GM12878 (cell line): ENCODE data around the gene TRAT1. TPM values are rescaled to one million over a fixed set of nuclear protein-coding genes. Genes with fewer than 3 reads are reported as not detected.

Experiments used
- ATAC-seq: fragments of 200-7000 bp; cut with Tn5 transposase; 3 replicates; pipeline ENCODE4 v1.9.1; 2020; ENCODE audit warnings: mild to moderate bottlenecking, moderate library complexity
- BruUV-seq: library from RNA; stranded (reverse); fragments of 400-500 nt; replicated peaks from 2 replicates; lab custom pipeline; 2021; lab: Mats Ljungman, UMichigan
- CTCF ChIA-PET: fragments of 300-600 bp; sonication (Branson Sonifier 250); formaldehyde crosslinking; extraction: SDS; loops from one replicate; lab custom pipeline; 2021; ENCODE audit warnings: inconsistent platforms; lab: Yijun Ruan, JAX
- POLR2A ChIA-PET: fragments of 350-600 bp; formaldehyde crosslinking; extraction: SDS; loops from one replicate; lab custom pipeline; 2021; ENCODE audit warnings: inconsistent platforms; lab: Charles Lee
- RAD21 ChIA-PET: fragments of 300-600 bp; sonication (Branson Sonifier 250); formaldehyde crosslinking; loops from one replicate; lab custom pipeline; 2023; ENCODE audit warnings: antibody characterized with exemption; ENCODE audit not compliant: unreplicated experiment; lab: Charles Lee
- SMC1A ChIA-PET: fragments of 300-600 bp; sonication (Branson Sonifier 250); formaldehyde crosslinking; loops from one replicate; lab custom pipeline; 2023; ENCODE audit not compliant: unreplicated experiment, uncharacterized antibody; lab: Charles Lee
- DNase-seq: peaks from one replicate; pipeline ENCODE4 v3.0.0-alpha.2; 2011; ENCODE audit warnings: low read depth, low spot score
- FAIRE-seq: peaks from 3 replicates; lab custom pipeline; 2011; peaks lifted over from hg19 to GRCh38; lab: Jason Lieb, UNC
- H2AFZ ChIP-seq: 2 replicates; pipeline ENCODE4 v1.6.0; 2011; ENCODE audit warnings: low read depth, low read length, control low read depth; ENCODE audit not compliant: control insufficient read depth
- H3K27ac ChIP-seq: 2 replicates; pipeline ENCODE4 v1.5.1; 2011; ENCODE audit warnings: control low read depth; ENCODE audit not compliant: control insufficient read depth, insufficient read depth
- H3K27me3 ChIP-seq, 2 experiments: replicated peaks in 1 of 2; 2 replicates each; pipeline versions ENCODE4 v1.6.0 to v1.6.1; 2011; ENCODE audit warnings: low read length in 1 of 2; ENCODE audit not compliant: control insufficient read depth in 2 of 2, insufficient read depth in 2 of 2
- H3K36me3 ChIP-seq, 2 experiments: 2 replicates each; pipeline ENCODE4 v1.5.1; 2011; ENCODE audit warnings: low read length in 1 of 2; ENCODE audit not compliant: control insufficient read depth in 2 of 2, insufficient read depth in 2 of 2
- H3K4me1 ChIP-seq: 2 replicates; pipeline ENCODE4 v1.6.1; 2011; ENCODE audit warnings: mild to moderate bottlenecking, low read length, moderate library complexity, mixed read lengths; ENCODE audit not compliant: control insufficient read depth, insufficient read depth
- H3K4me2 ChIP-seq: 2 replicates; pipeline ENCODE4 v1.6.0; 2011; ENCODE audit warnings: control low read depth; ENCODE audit not compliant: control insufficient read depth, insufficient read depth
- H3K4me3 ChIP-seq: fragments of 200-600 bp; sonication (generic); 2 replicates; pipeline ENCODE4 v1.5.1; 2016
- H3K79me2 ChIP-seq: 2 replicates; pipeline ENCODE4 v1.6.0; 2011; ENCODE audit warnings: low read length; ENCODE audit not compliant: control insufficient read depth, insufficient read depth
- H3K9ac ChIP-seq: 2 replicates; pipeline ENCODE4 v1.8.0; 2011; ENCODE audit warnings: low read length, control low read depth, mixed read lengths; ENCODE audit not compliant: control insufficient read depth, insufficient read depth
- H3K9me3 ChIP-seq: replicated peaks from 3 replicates; pipeline ENCODE4 v1.5.1; 2011; ENCODE audit warnings: mild to moderate bottlenecking, low read length; ENCODE audit not compliant: control insufficient read depth, insufficient read depth
- H4K20me1 ChIP-seq: 2 replicates; pipeline ENCODE4 v1.6.0; 2011; ENCODE audit not compliant: control insufficient read depth, insufficient read depth
- BMI1 ChIP-seq: fragments of 450-650 bp; IDR thresholded peaks from 2 replicates; pipeline ENCODE4 v1.6.1; 2016; ENCODE audit warnings: mild to moderate bottlenecking, moderate library complexity, borderline replicate concordance
- CBFB ChIP-seq: IDR thresholded peaks from 2 replicates; pipeline ENCODE4 v1.6.1; 2016; ENCODE audit warnings: antibody characterized with exemption, low read depth
- FOXK2 ChIP-seq: fragments of 450-650 bp; IDR thresholded peaks from 2 replicates; pipeline ENCODE4 v1.6.1; 2017; ENCODE audit warnings: mild to moderate bottlenecking, moderate library complexity
- IRF4 ChIP-seq: IDR thresholded peaks from 2 replicates; pipeline ENCODE4 v1.6.1; 2011; ENCODE audit warnings: low read depth, low read length
- POLR2AphosphoS2 ChIP-seq: IDR thresholded peaks from 2 replicates; pipeline ENCODE4 v1.6.1; 2011; ENCODE audit warnings: low read depth, mild to moderate bottlenecking, low read length, improper control_type of control experiment, moderate library complexity
- RUNX3 ChIP-seq: IDR thresholded peaks from 2 replicates; pipeline ENCODE4 v1.6.1; 2012; ENCODE audit warnings: low read length, inconsistent platforms
- SRF ChIP-seq, 2 experiments: IDR thresholded peaks; 2 replicates each; pipeline ENCODE4 v1.6.1; 2011; ENCODE audit warnings: low read depth in 2 of 2, low read length in 2 of 2, mild to moderate bottlenecking in 1 of 2, moderate library complexity in 1 of 2
- ZNF274 ChIP-seq: IDR thresholded peaks from one replicate; pipeline ENCODE4 v1.8.0; 2011; ENCODE audit not compliant: insufficient read length, insufficient read depth
- WGBS: methylation state at CpG from one replicate; pipeline ENCODE4 v1.1.6; 2016; ENCODE audit warnings: low lambda C conversion rate; ENCODE audit not compliant: insufficient replicate concordance, insufficient coverage; ENCODE audit errors: missing lambda C conversion rate; 5-methylcytosine and 5-hydroxymethylcytosine counted together
- in situ Hi-C: fragments of 300-500 bp; cut with MboI; formaldehyde crosslinking; loops from 9 replicates; pipeline ENCODE4 v1.14.3; 2018; ENCODE audit warnings: mixed read lengths
- intact Hi-C: fragments of 100-400 bp; cut with micrococcal nuclease; formaldehyde crosslinking; loops from one replicate; pipeline ENCODE4 v1.14.2; 2022; ENCODE audit not compliant: unreplicated experiment
- polyA plus RNA-seq, 11 experiments: library from polyadenylated mRNA; depleted of rRNA in 4 of 11; unstranded in 6 of 11; stranded (reverse) in 5 of 11; fragments of >200 nt; fragmentation: Nextera tagmentation in 4 of 11; fragmentation: Illumina TruSeq in 1 of 11; extraction: Ambion mirVana in 4 of 11; extraction: Trizol in 1 of 11; gene quantifications; 1 replicate in 1 of 11; 2 replicates in 10 of 11; pipeline versions ENCODE4 v1.2.1 to v1.2.3, GENCODE V29; 2011 to 2016; ENCODE audit warnings: inconsistent platforms in 2 of 11, missing spikeins in 2 of 11, low read depth in 1 of 11
- total RNA-seq, 4 experiments: library from RNA; depleted of rRNA in 3 of 4; stranded (reverse); fragments of >200 nt in 3 of 4; fragmentation: Illumina TruSeq in 1 of 4; extraction: Trizol in 1 of 4; gene quantifications; 2 replicates each; pipeline versions ENCODE4 v1.2.1 to v1.2.3, GENCODE V29; 2013 to 2021
- TF ChIP-seq, protein P1 (sequence below): IDR thresholded peaks from 2 replicates; pipeline ENCODE4 v1.6.1; 2011; ENCODE audit warnings: low read depth, mild to moderate bottlenecking, low read length, moderate library complexity, borderline replicate concordance; ENCODE audit errors: extremely low read depth
- TF ChIP-seq, protein P2 (sequence below): fragments of 150-350 bp; IDR thresholded peaks from 2 replicates; pipeline ENCODE4 v1.6.1; 2016; ENCODE audit warnings: low read depth, low read length
- TF ChIP-seq, protein P3 (sequence below): fragments of 450-650 bp; IDR thresholded peaks from 2 replicates; pipeline ENCODE4 v1.6.1; 2016; ENCODE audit warnings: mild to moderate bottlenecking, moderate library complexity, borderline replicate concordance

TRAT1 gene
- total and polyA plus RNA-seq, 10 of the 15 experiments (the other 5 are each of a cell fraction or from before 2014, with no cell fraction given) = 0.11 to 1.5 (median 0.18) TPM; not detected in 2

GRCh38 chr3:108791473-108791872 is 31.1 kb upstream of the TRAT1 start:
- in situ Hi-C loops = no loop called here
- Histone ChIP-seq H3K27me3 (no peaks in the 10 kb centered on the region), H3K9me3 (no peaks in the 10 kb centered on the region), H3K27ac (no peak overlapping the region), H3K9ac (no peak overlapping the region), H3K4me1 (no peaks in the 10 kb centered on the region)
- no peak for DNase-seq
- intact Hi-C loops = no loop called here
- whole genome bisulfite sequencing = 0% methylated on average over 3 of the region's 3 CpGs
- RAD21 ChIA-PET = no interaction called here
- no peak for TF ChIP-seq SRF (IDR thresholded peaks at IDR 0.05; ENCODE audit: low read depth in 2 of 2, low read length in 2 of 2)
- TF ChIP-seq BMI1 = no peak
- TF ChIP-seq, protein P1, sequence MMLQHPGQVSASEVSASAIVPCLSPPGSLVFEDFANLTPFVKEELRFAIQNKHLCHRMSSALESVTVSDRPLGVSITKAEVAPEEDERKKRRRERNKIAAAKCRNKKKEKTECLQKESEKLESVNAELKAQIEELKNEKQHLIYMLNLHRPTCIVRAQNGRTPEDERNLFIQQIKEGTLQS = no peak
- no peak for TF ChIP-seq FOXK2
- TF ChIP-seq, protein P2, sequence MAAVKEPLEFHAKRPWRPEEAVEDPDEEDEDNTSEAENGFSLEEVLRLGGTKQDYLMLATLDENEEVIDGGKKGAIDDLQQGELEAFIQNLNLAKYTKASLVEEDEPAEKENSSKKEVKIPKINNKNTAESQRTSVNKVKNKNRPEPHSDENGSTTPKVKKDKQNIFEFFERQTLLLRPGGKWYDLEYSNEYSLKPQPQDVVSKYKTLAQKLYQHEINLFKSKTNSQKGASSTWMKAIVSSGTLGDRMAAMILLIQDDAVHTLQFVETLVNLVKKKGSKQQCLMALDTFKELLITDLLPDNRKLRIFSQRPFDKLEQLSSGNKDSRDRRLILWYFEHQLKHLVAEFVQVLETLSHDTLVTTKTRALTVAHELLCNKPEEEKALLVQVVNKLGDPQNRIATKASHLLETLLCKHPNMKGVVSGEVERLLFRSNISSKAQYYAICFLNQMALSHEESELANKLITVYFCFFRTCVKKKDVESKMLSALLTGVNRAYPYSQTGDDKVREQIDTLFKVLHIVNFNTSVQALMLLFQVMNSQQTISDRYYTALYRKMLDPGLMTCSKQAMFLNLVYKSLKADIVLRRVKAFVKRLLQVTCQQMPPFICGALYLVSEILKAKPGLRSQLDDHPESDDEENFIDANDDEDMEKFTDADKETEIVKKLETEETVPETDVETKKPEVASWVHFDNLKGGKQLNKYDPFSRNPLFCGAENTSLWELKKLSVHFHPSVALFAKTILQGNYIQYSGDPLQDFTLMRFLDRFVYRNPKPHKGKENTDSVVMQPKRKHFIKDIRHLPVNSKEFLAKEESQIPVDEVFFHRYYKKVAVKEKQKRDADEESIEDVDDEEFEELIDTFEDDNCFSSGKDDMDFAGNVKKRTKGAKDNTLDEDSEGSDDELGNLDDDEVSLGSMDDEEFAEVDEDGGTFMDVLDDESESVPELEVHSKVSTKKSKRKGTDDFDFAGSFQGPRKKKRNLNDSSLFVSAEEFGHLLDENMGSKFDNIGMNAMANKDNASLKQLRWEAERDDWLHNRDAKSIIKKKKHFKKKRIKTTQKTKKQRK = no peak
- TF ChIP-seq, protein P3, sequence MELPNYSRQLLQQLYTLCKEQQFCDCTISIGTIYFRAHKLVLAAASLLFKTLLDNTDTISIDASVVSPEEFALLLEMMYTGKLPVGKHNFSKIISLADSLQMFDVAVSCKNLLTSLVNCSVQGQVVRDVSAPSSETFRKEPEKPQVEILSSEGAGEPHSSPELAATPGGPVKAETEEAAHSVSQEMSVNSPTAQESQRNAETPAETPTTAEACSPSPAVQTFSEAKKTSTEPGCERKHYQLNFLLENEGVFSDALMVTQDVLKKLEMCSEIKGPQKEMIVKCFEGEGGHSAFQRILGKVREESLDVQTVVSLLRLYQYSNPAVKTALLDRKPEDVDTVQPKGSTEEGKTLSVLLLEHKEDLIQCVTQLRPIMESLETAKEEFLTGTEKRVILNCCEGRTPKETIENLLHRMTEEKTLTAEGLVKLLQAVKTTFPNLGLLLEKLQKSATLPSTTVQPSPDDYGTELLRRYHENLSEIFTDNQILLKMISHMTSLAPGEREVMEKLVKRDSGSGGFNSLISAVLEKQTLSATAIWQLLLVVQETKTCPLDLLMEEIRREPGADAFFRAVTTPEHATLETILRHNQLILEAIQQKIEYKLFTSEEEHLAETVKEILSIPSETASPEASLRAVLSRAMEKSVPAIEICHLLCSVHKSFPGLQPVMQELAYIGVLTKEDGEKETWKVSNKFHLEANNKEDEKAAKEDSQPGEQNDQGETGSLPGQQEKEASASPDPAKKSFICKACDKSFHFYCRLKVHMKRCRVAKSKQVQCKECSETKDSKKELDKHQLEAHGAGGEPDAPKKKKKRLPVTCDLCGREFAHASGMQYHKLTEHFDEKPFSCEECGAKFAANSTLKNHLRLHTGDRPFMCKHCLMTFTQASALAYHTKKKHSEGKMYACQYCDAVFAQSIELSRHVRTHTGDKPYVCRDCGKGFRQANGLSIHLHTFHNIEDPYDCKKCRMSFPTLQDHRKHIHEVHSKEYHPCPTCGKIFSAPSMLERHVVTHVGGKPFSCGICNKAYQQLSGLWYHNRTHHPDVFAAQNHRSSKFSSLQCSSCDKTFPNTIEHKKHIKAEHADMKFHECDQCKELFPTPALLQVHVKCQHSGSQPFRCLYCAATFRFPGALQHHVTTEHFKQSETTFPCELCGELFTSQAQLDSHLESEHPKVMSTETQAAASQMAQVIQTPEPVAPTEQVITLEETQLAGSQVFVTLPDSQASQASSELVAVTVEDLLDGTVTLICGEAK = no peak
- TF ChIP-seq CBFB = no peak
- TF ChIP-seq ZNF274 = no peak
- no peak for TF ChIP-seq POLR2AphosphoS2
- no peak for TF ChIP-seq RUNX3
- TF ChIP-seq IRF4 = no peak
- TF ChIP-seq, all 136 proteins: peak for 0
- ChIA-PET SMC1A (no interaction called here), CTCF (no interaction called here), POLR2A (interaction anchor here (0.5 kb wide), 1 partner anchor 1160 kb away, joined by 3 read pairs; no protein-coding TSS in a partner anchor)
- Histone ChIP-seq H4K20me1 (no peaks in the 10 kb centered on the region), H3K36me3 (no peaks in the 10 kb centered on the region), H3K79me2 (no peaks in the 10 kb centered on the region), H3K4me2 (no peak overlapping the region), H3K4me3 (no peak overlapping the region), H2AFZ (no peak overlapping the region)
- ATAC-seq = no peak
- no TSS peak for BruUV-seq
- FAIRE-seq = no peak
